Prostate gland (tissue), 2 donors: ENCODE results near the gene HIVEP3.

Experiments used
- POLR2A ChIP-seq: fragments of 450-650 bp; IDR thresholded peaks from one replicate; pipeline ENCODE4 v1.6.1; 2016; ENCODE audit warnings: antibody characterized with exemption, mild to moderate bottlenecking
- TF ChIP-seq, protein P1 (sequence below), 4 experiments: fragments of 200-600 bp in 2 of 4; fragments of 450-650 bp in 2 of 4; sonication (generic) in 2 of 4; IDR thresholded peaks; 1 replicate in 3 of 4; 2 replicates in 1 of 4; pipeline ENCODE4 v1.5.1; 2016 to 2019; ENCODE audit warnings: antibody characterized with exemption in 4 of 4, mild to moderate bottlenecking in 2 of 4, moderate library complexity in 2 of 4

DNA sequence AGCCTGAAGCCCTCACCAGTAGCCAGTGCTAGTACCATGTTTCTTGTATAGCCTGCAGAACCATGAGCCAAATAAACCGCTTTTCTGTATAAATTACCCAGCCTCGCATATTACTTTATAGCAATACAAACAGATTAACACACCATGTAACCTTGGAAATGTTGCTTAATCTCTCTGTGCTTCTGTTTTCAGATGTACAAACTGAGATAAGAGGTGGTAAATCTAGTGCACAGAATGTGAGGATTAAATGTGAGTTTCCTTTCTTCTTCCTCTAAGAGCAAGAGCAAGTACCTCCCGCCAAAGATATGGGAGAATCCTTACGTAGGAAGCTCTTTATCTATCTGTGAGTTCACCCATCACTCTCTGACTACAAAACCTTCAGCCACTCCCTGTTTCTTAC lies 128.4 kb downstream of the HIVEP3 start:
- TF ChIP-seq, protein P1, sequence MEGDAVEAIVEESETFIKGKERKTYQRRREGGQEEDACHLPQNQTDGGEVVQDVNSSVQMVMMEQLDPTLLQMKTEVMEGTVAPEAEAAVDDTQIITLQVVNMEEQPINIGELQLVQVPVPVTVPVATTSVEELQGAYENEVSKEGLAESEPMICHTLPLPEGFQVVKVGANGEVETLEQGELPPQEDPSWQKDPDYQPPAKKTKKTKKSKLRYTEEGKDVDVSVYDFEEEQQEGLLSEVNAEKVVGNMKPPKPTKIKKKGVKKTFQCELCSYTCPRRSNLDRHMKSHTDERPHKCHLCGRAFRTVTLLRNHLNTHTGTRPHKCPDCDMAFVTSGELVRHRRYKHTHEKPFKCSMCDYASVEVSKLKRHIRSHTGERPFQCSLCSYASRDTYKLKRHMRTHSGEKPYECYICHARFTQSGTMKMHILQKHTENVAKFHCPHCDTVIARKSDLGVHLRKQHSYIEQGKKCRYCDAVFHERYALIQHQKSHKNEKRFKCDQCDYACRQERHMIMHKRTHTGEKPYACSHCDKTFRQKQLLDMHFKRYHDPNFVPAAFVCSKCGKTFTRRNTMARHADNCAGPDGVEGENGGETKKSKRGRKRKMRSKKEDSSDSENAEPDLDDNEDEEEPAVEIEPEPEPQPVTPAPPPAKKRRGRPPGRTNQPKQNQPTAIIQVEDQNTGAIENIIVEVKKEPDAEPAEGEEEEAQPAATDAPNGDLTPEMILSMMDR (IDR thresholded peaks at IDR 0.05): no peak
- no peak for TF ChIP-seq POLR2A
